ENCODE results near the gene PTGR3. TPM values are rescaled to one million over a fixed set of nuclear protein-coding genes. Genes with fewer than 3 reads are reported as not detected.
A peak's percentile ranks its signal among the peaks of the same experiment; 100 is the strongest.

Gene PTGR3
- total RNA-seq, 1 experiment from 2014 or later, result 31.7 TPM

DNA sequence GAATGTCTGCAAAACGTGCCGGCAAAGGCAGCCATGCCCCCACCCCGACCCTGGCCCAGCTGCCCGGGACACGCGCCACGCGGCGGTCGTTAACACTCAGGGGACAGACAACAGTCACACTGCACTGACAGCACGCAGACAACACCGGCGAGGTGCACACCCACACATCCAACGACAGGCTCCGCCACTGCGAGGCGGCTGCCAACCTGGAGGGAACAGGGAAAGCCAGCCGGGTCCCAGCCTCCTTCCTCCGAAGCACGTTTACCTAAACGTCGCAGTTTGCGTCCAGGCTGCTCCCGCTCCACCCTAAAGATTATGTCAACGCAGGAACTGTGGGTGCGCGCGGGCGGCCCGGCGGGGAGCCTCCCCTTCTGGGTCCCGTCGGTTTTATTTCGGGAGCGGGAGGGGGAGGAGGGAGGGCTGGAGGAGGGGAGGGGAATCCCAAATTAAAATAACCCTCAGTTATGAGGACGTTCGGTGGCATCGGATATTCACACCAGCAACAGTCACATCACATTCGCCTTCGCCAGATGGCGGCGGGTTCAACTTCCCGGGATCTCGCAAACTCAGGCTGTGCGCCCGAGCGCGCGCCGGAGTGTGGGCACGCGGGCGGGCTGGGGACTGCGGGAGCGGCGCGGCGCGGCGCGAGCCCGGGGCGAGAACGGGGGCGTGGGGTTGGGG is 644 bp downstream of the PTGR3 start:
- intact Hi-C loops (cut with micrococcal nuclease; ENCODE audit: unreplicated experiment), result no loop called here
- H3K4me3 Mint-ChIP-seq (ENCODE audit: low read depth, unreplicated experiment), result peak overlapping the region; percentile 98
- DNase-seq, result peak; percentile 53
- CTCF ChIA-PET, result interaction anchor here (0.7 kb wide), 1 partner anchor 1286 kb away, joined by 3 read pairs; no protein-coding TSS in a partner anchor
- peaks cover 54% of the 10 kb centered on the region for H3K36me3 Mint-ChIP-seq (ENCODE audit: insufficient read depth, unreplicated experiment)
- H3K27me3 Mint-ChIP-seq (ENCODE audit: unreplicated experiment), result no peaks in the 10 kb centered on the region
- TF ChIP-seq, protein P1, sequence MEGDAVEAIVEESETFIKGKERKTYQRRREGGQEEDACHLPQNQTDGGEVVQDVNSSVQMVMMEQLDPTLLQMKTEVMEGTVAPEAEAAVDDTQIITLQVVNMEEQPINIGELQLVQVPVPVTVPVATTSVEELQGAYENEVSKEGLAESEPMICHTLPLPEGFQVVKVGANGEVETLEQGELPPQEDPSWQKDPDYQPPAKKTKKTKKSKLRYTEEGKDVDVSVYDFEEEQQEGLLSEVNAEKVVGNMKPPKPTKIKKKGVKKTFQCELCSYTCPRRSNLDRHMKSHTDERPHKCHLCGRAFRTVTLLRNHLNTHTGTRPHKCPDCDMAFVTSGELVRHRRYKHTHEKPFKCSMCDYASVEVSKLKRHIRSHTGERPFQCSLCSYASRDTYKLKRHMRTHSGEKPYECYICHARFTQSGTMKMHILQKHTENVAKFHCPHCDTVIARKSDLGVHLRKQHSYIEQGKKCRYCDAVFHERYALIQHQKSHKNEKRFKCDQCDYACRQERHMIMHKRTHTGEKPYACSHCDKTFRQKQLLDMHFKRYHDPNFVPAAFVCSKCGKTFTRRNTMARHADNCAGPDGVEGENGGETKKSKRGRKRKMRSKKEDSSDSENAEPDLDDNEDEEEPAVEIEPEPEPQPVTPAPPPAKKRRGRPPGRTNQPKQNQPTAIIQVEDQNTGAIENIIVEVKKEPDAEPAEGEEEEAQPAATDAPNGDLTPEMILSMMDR (IDR thresholded peaks at IDR 0.05; ENCODE audit: unreplicated experiment), result peak; percentile 13
- no TSS peak for BruUV-seq (replicated peaks)
- H3K9me3 Mint-ChIP-seq (ENCODE audit: low read depth, unreplicated experiment), result no peaks in the 10 kb centered on the region
- peak overlapping the region; percentile 91 for H3K27ac Mint-ChIP-seq (ENCODE audit: unreplicated experiment)
- H3K4me1 Mint-ChIP-seq (ENCODE audit: low read depth, unreplicated experiment), result peaks cover 38% of the 10 kb centered on the region

DNA sequence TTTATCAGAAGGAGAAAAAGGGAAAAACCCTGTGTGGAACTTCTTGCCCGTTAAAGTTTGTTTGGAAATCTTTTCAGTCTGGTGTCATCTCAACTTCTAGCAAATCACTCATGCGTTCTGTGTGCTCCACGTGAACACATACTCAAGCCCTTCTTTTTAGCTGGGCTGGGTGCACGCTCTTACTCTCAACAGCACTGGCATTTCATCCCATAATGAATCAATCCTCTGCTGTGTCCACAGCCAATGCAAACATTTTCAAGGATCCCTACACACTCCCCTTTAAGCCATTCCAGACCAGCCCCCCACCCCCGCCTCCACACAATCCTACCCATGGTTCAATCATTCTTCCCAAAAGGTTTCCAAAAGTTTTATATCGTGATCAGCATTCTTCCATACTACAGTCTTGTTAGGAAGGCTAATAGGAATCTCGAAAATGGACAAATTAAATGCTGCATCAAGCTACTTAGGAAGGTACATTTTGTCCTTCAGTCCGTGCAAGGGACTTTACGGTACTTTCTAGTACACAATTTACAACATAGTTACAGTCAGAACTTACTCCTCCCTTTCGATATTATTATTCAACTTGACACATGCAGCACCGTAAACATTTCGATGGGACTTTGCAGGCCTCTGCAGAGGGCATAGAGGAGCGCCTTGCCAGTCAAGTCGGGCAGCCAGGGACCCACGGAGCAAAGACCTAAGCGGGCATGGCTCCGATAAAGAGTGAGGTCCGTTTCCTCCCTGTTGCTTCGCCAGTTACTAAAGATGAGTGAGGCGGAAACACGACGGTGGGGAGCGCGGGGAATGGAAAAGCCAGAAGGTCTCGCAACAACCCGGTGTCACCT is 1.4 kb downstream of the PTGR3 start:
- peaks cover 52% of the 10 kb centered on the region for H3K36me3 Mint-ChIP-seq (ENCODE audit: insufficient read depth, unreplicated experiment)
- TF ChIP-seq, protein P1 (IDR thresholded peaks at IDR 0.05; ENCODE audit: unreplicated experiment), result no peak
- no peaks in the 10 kb centered on the region for H3K9me3 Mint-ChIP-seq (ENCODE audit: low read depth, unreplicated experiment)
- CTCF ChIA-PET, result interaction anchor here (0.5 to 0.7 kb wide), 2 partner anchors 1286 to 1328 kb away, joined by 3 read pairs; no protein-coding TSS in a partner anchor
- DNase-seq, result no peak
- peak overlapping the region; percentile 98 for H3K4me3 Mint-ChIP-seq (ENCODE audit: low read depth, unreplicated experiment)
- H3K4me1 Mint-ChIP-seq (ENCODE audit: low read depth, unreplicated experiment), result peaks cover 30% of the 10 kb centered on the region
- intact Hi-C loops (cut with micrococcal nuclease; ENCODE audit: unreplicated experiment), result no loop called here
- peak overlapping the region; percentile 91 for H3K27ac Mint-ChIP-seq (ENCODE audit: unreplicated experiment)
- no peaks in the 10 kb centered on the region for H3K27me3 Mint-ChIP-seq (ENCODE audit: unreplicated experiment)
- TSS peak; percentile 35 for BruUV-seq (replicated peaks)

DNA sequence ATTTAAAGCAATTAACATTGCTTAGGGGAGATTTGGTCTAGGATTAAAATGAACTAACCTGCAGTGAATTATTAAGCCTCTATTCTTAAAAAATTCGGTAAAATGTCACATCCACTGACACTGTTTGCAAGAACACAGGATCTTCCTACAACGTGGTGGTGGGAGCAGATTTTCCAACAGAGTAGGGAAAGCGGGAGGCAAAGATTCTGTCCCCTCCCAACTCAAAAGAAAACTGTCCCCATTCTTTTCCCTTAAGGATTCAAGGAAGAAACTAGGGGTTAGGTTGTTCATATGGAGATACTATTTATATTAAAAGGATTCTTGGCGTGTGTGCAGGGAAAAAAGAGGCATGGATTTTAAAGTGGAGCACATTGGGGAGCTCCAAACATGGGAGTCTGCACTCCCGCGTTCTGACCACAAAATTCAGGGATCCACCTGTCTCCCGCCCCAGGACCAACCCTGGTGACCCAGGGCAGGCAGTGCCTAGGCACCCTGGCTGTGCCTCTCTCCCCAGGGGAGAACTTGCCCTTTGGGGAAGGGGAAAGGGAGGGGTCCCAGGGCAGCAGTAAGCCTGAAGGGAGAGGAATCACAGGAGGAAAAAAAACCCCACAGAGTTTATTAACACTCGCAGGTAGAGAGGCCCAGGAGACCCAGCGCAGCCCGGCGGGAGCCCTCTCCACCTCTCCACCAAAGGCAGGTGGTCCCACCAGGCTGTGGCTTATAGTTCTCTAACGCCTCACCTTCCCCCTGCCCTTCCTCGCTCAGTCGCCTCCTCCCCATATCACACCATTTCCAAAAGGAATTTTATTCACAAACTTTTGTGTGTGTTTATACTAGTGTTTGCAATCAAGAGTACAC is 2.3 kb downstream of the PTGR3 start:
- H3K4me1 Mint-ChIP-seq (ENCODE audit: low read depth, unreplicated experiment), result peaks cover 27% of the 10 kb centered on the region
- CTCF ChIA-PET, result no interaction called here
- peak overlapping the region; percentile 98 for H3K4me3 Mint-ChIP-seq (ENCODE audit: low read depth, unreplicated experiment)
- TF ChIP-seq, protein P1 (IDR thresholded peaks at IDR 0.05; ENCODE audit: unreplicated experiment), result no peak
- peaks cover 45% of the 10 kb centered on the region for H3K36me3 Mint-ChIP-seq (ENCODE audit: insufficient read depth, unreplicated experiment)
- DNase-seq, result no peak
- BruUV-seq (replicated peaks), result no TSS peak
- no peaks in the 10 kb centered on the region for H3K27me3 Mint-ChIP-seq (ENCODE audit: unreplicated experiment)
- intact Hi-C loops (cut with micrococcal nuclease; ENCODE audit: unreplicated experiment), result no loop called here
- peak overlapping the region; percentile 91 for H3K27ac Mint-ChIP-seq (ENCODE audit: unreplicated experiment)
- H3K9me3 Mint-ChIP-seq (ENCODE audit: low read depth, unreplicated experiment), result no peaks in the 10 kb centered on the region

DNA sequence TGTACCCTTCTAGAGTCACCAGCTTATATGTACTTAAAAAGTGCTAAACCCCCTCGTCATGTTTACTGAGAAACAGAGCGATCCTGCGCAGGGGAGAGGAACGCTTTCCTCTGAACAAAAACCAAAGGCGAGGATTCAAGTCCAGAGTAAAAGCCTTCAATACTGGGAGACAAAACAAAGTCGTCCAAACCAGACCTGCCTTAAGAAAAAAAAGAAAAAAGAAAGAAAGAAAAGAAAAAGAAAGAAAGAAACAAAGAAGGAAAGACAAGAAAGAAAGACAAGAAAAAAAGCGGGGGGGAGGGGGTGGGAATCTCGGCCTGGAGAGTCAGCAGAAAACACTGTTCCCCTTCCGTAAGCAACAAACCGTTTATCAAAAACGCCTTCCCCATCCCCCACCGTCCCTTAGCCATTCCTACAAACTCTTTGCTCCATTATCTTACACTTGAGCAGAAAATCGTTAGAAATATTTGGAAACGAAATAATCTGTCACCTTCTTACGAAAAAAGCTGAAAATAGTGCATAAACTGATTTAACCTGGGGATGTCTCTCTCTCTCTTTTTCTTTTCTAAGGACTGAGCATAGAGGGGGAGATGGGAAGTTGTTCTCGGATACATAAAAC is 3.3 kb downstream of the PTGR3 start:
- BruUV-seq (replicated peaks), result no TSS peak
- H3K27me3 Mint-ChIP-seq (ENCODE audit: unreplicated experiment), result no peaks in the 10 kb centered on the region
- peak overlapping the region; percentile 98 for H3K4me3 Mint-ChIP-seq (ENCODE audit: low read depth, unreplicated experiment)
- peaks cover 37% of the 10 kb centered on the region for H3K36me3 Mint-ChIP-seq (ENCODE audit: insufficient read depth, unreplicated experiment)
- no peak for DNase-seq
- CTCF ChIA-PET, result no interaction called here
- TF ChIP-seq, protein P1 (IDR thresholded peaks at IDR 0.05; ENCODE audit: unreplicated experiment), result no peak
- peaks cover 27% of the 10 kb centered on the region for H3K4me1 Mint-ChIP-seq (ENCODE audit: low read depth, unreplicated experiment)
- H3K9me3 Mint-ChIP-seq (ENCODE audit: low read depth, unreplicated experiment), result no peaks in the 10 kb centered on the region
- no peak overlapping the region for H3K27ac Mint-ChIP-seq (ENCODE audit: unreplicated experiment)
- intact Hi-C loops (cut with micrococcal nuclease; ENCODE audit: unreplicated experiment), result no loop called here

Data from Calu3 (cell line).